ENCODE measurements around the gene MYLK.
A peak's percentile ranks its signal among the peaks of the same experiment; 100 is the strongest.

The MYLK gene

GRCh38 chr3:123755501-123755900 lies 128.6 kb downstream of the MYLK start:
- peaks cover 55% of the 10 kb centered on the region for H3K4me1 ChIP-seq (ENCODE audit: control insufficient read depth, insufficient read depth, low read length)
- no peaks in the 10 kb centered on the region for H3K27me3 ChIP-seq (replicated peaks; ENCODE audit: control insufficient read depth, insufficient read depth, low read length)
- DNase-seq (ENCODE audit: low read depth) = no peak
- no peak overlapping the region for H3K9ac ChIP-seq (ENCODE audit: low read length)
- H3K36me3 ChIP-seq (ENCODE audit: control insufficient read depth, insufficient read depth, low read length, severe bottlenecking) = peaks cover 3% of the 10 kb centered on the region
- H3K4me3 ChIP-seq (ENCODE audit: low read length) = no peak overlapping the region
- H3K9me3 ChIP-seq (ENCODE audit: control insufficient read depth, low read length) = no peaks in the 10 kb centered on the region

GRCh38 chr3:123755085-123755484 lies 129.0 kb downstream of the MYLK start:
- H3K27me3 ChIP-seq (replicated peaks; ENCODE audit: control insufficient read depth, insufficient read depth, low read length) = no peaks in the 10 kb centered on the region
- DNase-seq (ENCODE audit: low read depth) = no peak
- H3K4me1 ChIP-seq (ENCODE audit: control insufficient read depth, insufficient read depth, low read length) = peaks cover 60% of the 10 kb centered on the region
- H3K9ac ChIP-seq (ENCODE audit: low read length) = no peak overlapping the region
- H3K4me3 ChIP-seq (ENCODE audit: low read length) = no peak overlapping the region
- peaks cover 3% of the 10 kb centered on the region for H3K36me3 ChIP-seq (ENCODE audit: control insufficient read depth, insufficient read depth, low read length, severe bottlenecking)
- H3K9me3 ChIP-seq (ENCODE audit: control insufficient read depth, low read length) = no peaks in the 10 kb centered on the region

- peaks cover 5% of the 10 kb centered on the region for H3K36me3 ChIP-seq (ENCODE audit: control insufficient read depth, insufficient read depth, low read length, severe bottlenecking)
- peak; percentile 22 for DNase-seq (ENCODE audit: low read depth)
- H3K9ac ChIP-seq (ENCODE audit: low read length) = peak overlapping the region; percentile 22
- no peaks in the 10 kb centered on the region for H3K27me3 ChIP-seq (replicated peaks; ENCODE audit: control insufficient read depth, insufficient read depth, low read length)
- peaks cover 11% of the 10 kb centered on the region for H3K9me3 ChIP-seq (ENCODE audit: control insufficient read depth, low read length)
- H3K4me1 ChIP-seq (ENCODE audit: control insufficient read depth, insufficient read depth, low read length) = peaks cover 55% of the 10 kb centered on the region
- no peak overlapping the region for H3K4me3 ChIP-seq (ENCODE audit: low read length)
These were observed 130.8 kb downstream of the MYLK start for GRCh38 chr3:123753286-123753685.

GRCh38 chr3:123752228-123752627 lies 131.9 kb downstream of the MYLK start:
- no peaks in the 10 kb centered on the region for H3K27me3 ChIP-seq (replicated peaks; ENCODE audit: control insufficient read depth, insufficient read depth, low read length)
- H3K4me1 ChIP-seq (ENCODE audit: control insufficient read depth, insufficient read depth, low read length) = peaks cover 45% of the 10 kb centered on the region
- no peak overlapping the region for H3K9ac ChIP-seq (ENCODE audit: low read length)
- DNase-seq (ENCODE audit: low read depth) = no peak
- peaks cover 16% of the 10 kb centered on the region for H3K36me3 ChIP-seq (ENCODE audit: control insufficient read depth, insufficient read depth, low read length, severe bottlenecking)
- H3K9me3 ChIP-seq (ENCODE audit: control insufficient read depth, low read length) = peaks cover 14% of the 10 kb centered on the region
- H3K4me3 ChIP-seq (ENCODE audit: low read length) = no peak overlapping the region

GRCh38 chr3:123751433-123751832 lies 132.7 kb downstream of the MYLK start:
- no peak for DNase-seq (ENCODE audit: low read depth)
- H3K9me3 ChIP-seq (ENCODE audit: control insufficient read depth, low read length) = peaks cover 14% of the 10 kb centered on the region

GRCh38 chr3:123750659-123751420 lies 133.3 kb downstream of the MYLK start:
- Histone ChIP-seq H3K4me1 (ENCODE audit: control insufficient read depth, insufficient read depth, low read length) (peaks cover 40% of the 10 kb centered on the region), H3K4me3 (ENCODE audit: low read length) (peak overlapping the region; percentile 28), H3K9me3 (ENCODE audit: control insufficient read depth, low read length) (peaks cover 14% of the 10 kb centered on the region), H3K36me3 (ENCODE audit: control insufficient read depth, insufficient read depth, low read length, severe bottlenecking) (peaks cover 19% of the 10 kb centered on the region), H3K9ac (ENCODE audit: low read length) (peak overlapping the region; percentile 77), H3K27me3 (replicated peaks; ENCODE audit: control insufficient read depth, insufficient read depth, low read length) (no peaks in the 10 kb centered on the region)
- DNase-seq (ENCODE audit: low read depth) = peak; percentile 74

More at GRCh38 chr3:123751433-123751832, 132.7 kb downstream of the MYLK start:
- Histone ChIP-seq H3K9ac (ENCODE audit: low read length) (peak overlapping the region; percentile 77), H3K4me3 (ENCODE audit: low read length) (no peak overlapping the region), H3K36me3 (ENCODE audit: control insufficient read depth, insufficient read depth, low read length, severe bottlenecking) (peaks cover 19% of the 10 kb centered on the region), H3K4me1 (ENCODE audit: control insufficient read depth, insufficient read depth, low read length) (peaks cover 40% of the 10 kb centered on the region), H3K27me3 (replicated peaks; ENCODE audit: control insufficient read depth, insufficient read depth, low read length) (no peaks in the 10 kb centered on the region)

GRCh38 chr3:123750209-123750608 lies 133.9 kb downstream of the MYLK start:
- Histone ChIP-seq H3K4me3 (ENCODE audit: low read length) (peak overlapping the region; percentile 28), H3K27me3 (replicated peaks; ENCODE audit: control insufficient read depth, insufficient read depth, low read length) (no peaks in the 10 kb centered on the region)
- DNase-seq (ENCODE audit: low read depth) = no peak

GRCh38 chr3:123749711-123750110 lies 134.4 kb downstream of the MYLK start:
- peak; percentile 94 for DNase-seq (ENCODE audit: low read depth)
- peak overlapping the region; percentile 28 for H3K4me3 ChIP-seq (ENCODE audit: low read length)
- H3K9me3 ChIP-seq (ENCODE audit: control insufficient read depth, low read length) = peaks cover 14% of the 10 kb centered on the region
- H3K36me3 ChIP-seq (ENCODE audit: control insufficient read depth, insufficient read depth, low read length, severe bottlenecking) = peaks cover 19% of the 10 kb centered on the region
- H3K27me3 ChIP-seq (replicated peaks; ENCODE audit: control insufficient read depth, insufficient read depth, low read length) = no peaks in the 10 kb centered on the region
- H3K9ac ChIP-seq (ENCODE audit: low read length) = peak overlapping the region; percentile 75
- H3K4me1 ChIP-seq (ENCODE audit: control insufficient read depth, insufficient read depth, low read length) = peaks cover 49% of the 10 kb centered on the region

More at GRCh38 chr3:123750209-123750608, 133.9 kb downstream of the MYLK start:
- peaks cover 45% of the 10 kb centered on the region for H3K4me1 ChIP-seq (ENCODE audit: control insufficient read depth, insufficient read depth, low read length)
- H3K9ac ChIP-seq (ENCODE audit: low read length) = peak overlapping the region; percentile 75
- H3K36me3 ChIP-seq (ENCODE audit: control insufficient read depth, insufficient read depth, low read length, severe bottlenecking) = peaks cover 19% of the 10 kb centered on the region
- peaks cover 14% of the 10 kb centered on the region for H3K9me3 ChIP-seq (ENCODE audit: control insufficient read depth, low read length)

- Histone ChIP-seq H3K9me3 (ENCODE audit: control insufficient read depth, low read length) (peaks cover 14% of the 10 kb centered on the region), H3K9ac (ENCODE audit: low read length) (peak overlapping the region; percentile 63), H3K4me1 (ENCODE audit: control insufficient read depth, insufficient read depth, low read length) (peaks cover 50% of the 10 kb centered on the region), H3K4me3 (ENCODE audit: low read length) (no peak overlapping the region), H3K36me3 (ENCODE audit: control insufficient read depth, insufficient read depth, low read length, severe bottlenecking) (peaks cover 16% of the 10 kb centered on the region), H3K27me3 (replicated peaks; ENCODE audit: control insufficient read depth, insufficient read depth, low read length) (no peaks in the 10 kb centered on the region)
- peak; percentile 62 for DNase-seq (ENCODE audit: low read depth)
These were observed 138.8 kb downstream of the MYLK start for GRCh38 chr3:123745184-123745855.

GRCh38 chr3:123744064-123744463 lies 140.1 kb downstream of the MYLK start:
- H3K27me3 ChIP-seq (replicated peaks; ENCODE audit: control insufficient read depth, insufficient read depth, low read length) = no peaks in the 10 kb centered on the region
- peaks cover 9% of the 10 kb centered on the region for H3K9me3 ChIP-seq (ENCODE audit: control insufficient read depth, low read length)
- DNase-seq (ENCODE audit: low read depth) = no peak
- H3K9ac ChIP-seq (ENCODE audit: low read length) = peak overlapping the region; percentile 39
- peaks cover 16% of the 10 kb centered on the region for H3K36me3 ChIP-seq (ENCODE audit: control insufficient read depth, insufficient read depth, low read length, severe bottlenecking)
- H3K4me3 ChIP-seq (ENCODE audit: low read length) = no peak overlapping the region
- H3K4me1 ChIP-seq (ENCODE audit: control insufficient read depth, insufficient read depth, low read length) = peaks cover 52% of the 10 kb centered on the region

- Histone ChIP-seq H3K36me3 (ENCODE audit: control insufficient read depth, insufficient read depth, low read length, severe bottlenecking) (peaks cover 14% of the 10 kb centered on the region), H3K9me3 (ENCODE audit: control insufficient read depth, low read length) (peaks cover under 1% of the 10 kb centered on the region), H3K9ac (ENCODE audit: low read length) (peak overlapping the region; percentile 39), H3K4me1 (ENCODE audit: control insufficient read depth, insufficient read depth, low read length) (peaks cover 54% of the 10 kb centered on the region), H3K27me3 (replicated peaks; ENCODE audit: control insufficient read depth, insufficient read depth, low read length) (no peaks in the 10 kb centered on the region), H3K4me3 (ENCODE audit: low read length) (no peak overlapping the region)
- peak; percentile 52 for DNase-seq (ENCODE audit: low read depth)
These were observed 141.0 kb downstream of the MYLK start for GRCh38 chr3:123743121-123743520.

All from adipocyte (in vitro differentiated cells).